ENCODE measurements around the gene RECK.

DNA sequence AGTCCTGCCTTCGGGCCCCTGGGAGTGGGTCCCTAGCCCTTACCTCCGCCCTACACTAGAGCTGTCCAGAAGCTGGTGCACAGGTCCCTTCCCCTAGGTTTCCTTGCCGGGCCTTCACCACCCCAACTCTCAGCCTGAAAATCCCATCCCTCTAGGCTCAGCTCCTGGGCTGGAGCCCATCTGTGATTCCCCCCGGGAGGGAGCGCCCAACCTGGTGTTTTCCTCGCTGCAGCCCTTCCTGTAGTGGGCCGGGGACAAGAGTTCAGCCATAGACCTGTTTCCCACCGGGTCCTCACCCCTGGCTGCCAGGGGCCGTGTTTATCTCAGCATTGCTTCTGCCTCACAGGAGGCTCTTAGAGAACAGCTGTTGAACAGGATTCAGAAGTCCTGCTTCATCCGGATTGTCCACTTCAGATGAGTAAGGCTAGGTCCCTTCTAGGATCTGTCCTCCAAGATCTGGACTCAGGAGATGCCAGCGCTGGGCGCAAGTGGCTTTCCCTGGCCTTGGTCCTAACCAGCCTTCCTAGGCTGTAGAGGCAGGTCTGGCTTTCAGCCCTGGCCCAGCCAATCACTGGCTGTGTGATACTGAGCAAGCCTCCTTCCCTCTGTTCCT lies 100.8 kb downstream of the RECK start:
- TF ChIP-seq POLR2A (IDR thresholded peaks at IDR 0.05; ENCODE audit: low read length) (no peak), GATA1 (IDR thresholded peaks at IDR 0.05; ENCODE audit: low read depth, low read length) (no peak)
